OCI-LY1 (cell line): ENCODE results near the gene ME3.
"Not testable (repeated sequence)": the region's sequence is repeated elsewhere in the genome, so short reads cannot be mapped to it uniquely, and the experiment has no call there.

Experiments used
- H2AFZ ChIP-seq: fragments of 200-600 bp; sonication (generic), shearing (Covaris generic); 2 replicates; pipeline ENCODE4 v1.6.0; 2014; ENCODE audit warnings: antibody characterized with exemption, mild to moderate bottlenecking, low read length
- H3F3A ChIP-seq: fragments of 200-600 bp; sonication (generic), shearing (Covaris generic); 2 replicates; pipeline ENCODE4 v1.6.0; 2014; ENCODE audit warnings: mild to moderate bottlenecking, antibody characterized with exemption, low read length, moderate library complexity; ENCODE audit not compliant: insufficient read depth
- H3K27ac ChIP-seq: fragments of 200-600 bp; sonication (generic); 2 replicates; pipeline ENCODE4 v1.5.1; 2014; ENCODE audit warnings: low read length, mixed run types, mild to moderate bottlenecking, low read depth; ENCODE audit not compliant: poor library complexity, severe bottlenecking
- H3K27me3 ChIP-seq: fragments of 200-600 bp; sonication (generic); 2 replicates; pipeline ENCODE4 v1.6.0; 2014; ENCODE audit warnings: antibody characterized with exemption, mild to moderate bottlenecking, low read length, moderate library complexity; ENCODE audit not compliant: insufficient read depth
- H3K36me3 ChIP-seq: fragments of 200-600 bp; sonication (generic); 2 replicates; pipeline ENCODE4 v1.6.1; 2014; ENCODE audit warnings: mild to moderate bottlenecking, antibody characterized with exemption, low read length, moderate library complexity, mixed read lengths; ENCODE audit not compliant: insufficient read depth
- H3K4me1 ChIP-seq: fragments of 200-600 bp; sonication (generic); 2 replicates; pipeline ENCODE4 v1.5.1; 2014; ENCODE audit warnings: mild to moderate bottlenecking, low read length, moderate library complexity; ENCODE audit not compliant: insufficient read depth, severe bottlenecking
- H3K4me2 ChIP-seq: fragments of 200-600 bp; sonication (generic), shearing (Covaris generic); 2 replicates; pipeline ENCODE4 v1.6.1; 2014; ENCODE audit warnings: low read length
- H3K4me3 ChIP-seq: fragments of 200-600 bp; sonication (generic); 2 replicates; pipeline ENCODE4 v1.5.1; 2014; ENCODE audit warnings: low read length, low read depth, mild to moderate bottlenecking, mixed read lengths; ENCODE audit not compliant: poor library complexity, severe bottlenecking
- H3K79me2 ChIP-seq: fragments of 200-600 bp; shearing (Covaris generic); 2 replicates; pipeline ENCODE4 v1.6.1; 2016; ENCODE audit warnings: mixed run types, low read length, mixed read lengths; ENCODE audit not compliant: insufficient read depth
- H3K9ac ChIP-seq: fragments of 200-600 bp; sonication (generic), shearing (Covaris generic); 2 replicates; pipeline ENCODE4 v1.6.1; 2014; ENCODE audit warnings: mild to moderate bottlenecking, low read length, mixed read lengths
- H3K9me2 ChIP-seq: fragments of 200-600 bp; sonication (generic), shearing (Covaris generic); 2 replicates; pipeline ENCODE4 v1.6.1; 2014; ENCODE audit warnings: low read depth, mild to moderate bottlenecking, low read length, mixed read lengths
- H3K9me3 ChIP-seq: fragments of 200-600 bp; shearing (Covaris generic); 2 replicates; pipeline ENCODE4 v1.6.1; 2014; ENCODE audit warnings: low read length, mixed read lengths
- H4K20me1 ChIP-seq: fragments of 200-600 bp; sonication (generic), shearing (Covaris generic); 2 replicates; pipeline ENCODE4 v1.6.0; 2016; ENCODE audit warnings: mild to moderate bottlenecking, low read length; ENCODE audit not compliant: insufficient read depth
- EZH2 ChIP-seq: fragments of 200-600 bp; sonication (generic), shearing (Covaris generic); IDR thresholded peaks from 2 replicates; pipeline ENCODE4 v1.8.0; 2017; ENCODE audit warnings: borderline replicate concordance, mixed run types, mild to moderate bottlenecking, antibody characterized with exemption, low read length, moderate library complexity, mixed read lengths
- TF ChIP-seq, protein P1 (sequence below): fragments of 200-600 bp; sonication (generic), shearing (Covaris generic); IDR thresholded peaks from 2 replicates; pipeline ENCODE4 v1.5.1; 2017; ENCODE audit warnings: mild to moderate bottlenecking, antibody characterized with exemption, low read length, moderate library complexity, mixed read lengths

The ME3 gene

DNA sequence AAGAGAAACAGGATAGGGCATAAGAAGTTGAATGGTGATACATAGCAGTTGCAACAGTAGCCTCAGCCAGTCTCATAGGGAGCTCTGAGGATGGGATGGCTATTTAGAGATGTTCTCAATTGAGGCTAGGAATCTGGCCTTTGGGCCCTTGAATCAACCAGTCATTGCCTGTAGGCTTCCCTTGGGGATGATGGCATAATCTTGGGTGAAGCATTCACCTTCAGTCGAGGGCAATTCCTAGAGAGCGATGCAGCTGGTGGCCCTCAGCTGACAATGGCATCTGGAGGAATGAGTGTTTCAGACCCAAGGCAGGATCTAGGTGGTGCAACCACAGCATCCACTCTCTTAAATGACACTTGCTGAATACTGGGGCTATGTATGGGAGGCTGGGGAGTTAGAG lies 236.7 kb downstream of the ME3 start:
- H3K9me3 ChIP-seq: no peaks in the 10 kb centered on the region
- H3K79me2 ChIP-seq: no peaks in the 10 kb centered on the region
- no peak overlapping the region for H3K9ac ChIP-seq
- no peak overlapping the region for H3K27ac ChIP-seq
- H3F3A ChIP-seq: no peaks in the 10 kb centered on the region
- H3K36me3 ChIP-seq: no peaks in the 10 kb centered on the region
- H3K9me2 ChIP-seq: no peaks in the 10 kb centered on the region
- no peak overlapping the region for H2AFZ ChIP-seq
- no peaks in the 10 kb centered on the region for H4K20me1 ChIP-seq
- no peaks in the 10 kb centered on the region for H3K27me3 ChIP-seq
- H3K4me1 ChIP-seq: no peaks in the 10 kb centered on the region
- TF ChIP-seq, protein P1, sequence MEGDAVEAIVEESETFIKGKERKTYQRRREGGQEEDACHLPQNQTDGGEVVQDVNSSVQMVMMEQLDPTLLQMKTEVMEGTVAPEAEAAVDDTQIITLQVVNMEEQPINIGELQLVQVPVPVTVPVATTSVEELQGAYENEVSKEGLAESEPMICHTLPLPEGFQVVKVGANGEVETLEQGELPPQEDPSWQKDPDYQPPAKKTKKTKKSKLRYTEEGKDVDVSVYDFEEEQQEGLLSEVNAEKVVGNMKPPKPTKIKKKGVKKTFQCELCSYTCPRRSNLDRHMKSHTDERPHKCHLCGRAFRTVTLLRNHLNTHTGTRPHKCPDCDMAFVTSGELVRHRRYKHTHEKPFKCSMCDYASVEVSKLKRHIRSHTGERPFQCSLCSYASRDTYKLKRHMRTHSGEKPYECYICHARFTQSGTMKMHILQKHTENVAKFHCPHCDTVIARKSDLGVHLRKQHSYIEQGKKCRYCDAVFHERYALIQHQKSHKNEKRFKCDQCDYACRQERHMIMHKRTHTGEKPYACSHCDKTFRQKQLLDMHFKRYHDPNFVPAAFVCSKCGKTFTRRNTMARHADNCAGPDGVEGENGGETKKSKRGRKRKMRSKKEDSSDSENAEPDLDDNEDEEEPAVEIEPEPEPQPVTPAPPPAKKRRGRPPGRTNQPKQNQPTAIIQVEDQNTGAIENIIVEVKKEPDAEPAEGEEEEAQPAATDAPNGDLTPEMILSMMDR: no peak
- TF ChIP-seq EZH2: no peak
- H3K4me3 ChIP-seq: no peak overlapping the region
- no peak overlapping the region for H3K4me2 ChIP-seq

DNA sequence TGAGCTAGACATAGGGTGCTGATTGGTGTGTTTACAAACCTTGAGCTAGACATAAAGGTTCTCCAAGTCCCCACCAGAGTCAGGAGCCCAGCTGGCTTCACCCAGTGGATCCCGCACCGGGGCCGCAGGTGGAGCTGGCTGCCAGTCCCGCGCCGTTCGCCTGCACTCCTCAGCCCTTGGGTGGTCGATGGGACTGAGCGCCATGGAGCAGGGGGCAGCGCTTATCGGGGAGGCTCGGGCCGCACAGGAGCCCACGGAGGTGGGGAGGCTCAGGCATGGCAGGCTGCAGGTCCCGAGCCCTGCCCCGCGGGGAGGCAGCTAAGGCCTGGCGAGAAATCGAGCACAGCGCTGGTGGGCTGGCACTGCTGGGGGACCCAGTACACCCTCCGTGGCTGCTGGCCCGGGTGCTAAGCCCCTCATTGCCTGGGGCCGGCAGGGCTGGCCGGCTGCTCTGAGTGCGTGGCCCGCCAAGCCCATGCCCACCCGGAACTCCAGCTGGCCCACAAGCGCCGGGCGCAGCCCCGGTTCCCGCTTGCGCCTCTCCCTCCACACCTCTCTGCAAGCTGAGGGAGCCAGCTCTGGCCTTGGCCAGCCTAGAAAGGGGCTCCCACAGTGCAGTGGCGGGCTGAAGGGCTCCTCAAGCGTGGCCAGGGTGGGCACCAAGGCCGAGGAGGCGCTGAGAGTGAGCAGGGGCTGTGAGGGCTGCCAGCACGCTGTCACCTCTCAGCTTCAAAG lies 238.9 kb downstream of the ME3 start:
- H3K27ac ChIP-seq, H3K9me2 ChIP-seq, H3K4me3 ChIP-seq, H3K4me2 ChIP-seq, H2AFZ ChIP-seq, H3K27me3 ChIP-seq, H3K36me3 ChIP-seq, H3K79me2 ChIP-seq, H3K9me3 ChIP-seq, H3K9ac ChIP-seq, H3F3A ChIP-seq, H3K4me1 ChIP-seq, H4K20me1 ChIP-seq: not testable (repeated sequence)

DNA sequence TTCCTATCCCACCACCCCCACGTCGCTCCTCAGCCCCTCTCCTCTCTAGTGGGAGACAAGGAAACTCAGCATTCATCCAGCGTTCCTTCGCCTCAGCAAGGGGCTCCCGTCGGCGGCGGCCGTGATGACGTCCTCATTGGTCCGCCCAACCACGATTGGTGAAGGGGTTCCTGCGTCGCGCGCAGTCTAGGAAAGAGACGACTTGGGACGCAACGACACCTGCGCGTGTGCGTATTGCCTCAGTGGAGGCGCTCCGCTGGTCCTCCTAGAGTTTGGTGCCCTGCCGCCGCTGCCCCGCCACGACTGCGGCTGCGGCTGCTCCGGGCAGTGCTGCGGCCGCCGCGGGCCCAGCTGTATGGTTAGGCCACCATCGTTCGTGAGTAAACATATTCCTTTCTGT lies 241.2 kb downstream of the ME3 start:
- no peaks in the 10 kb centered on the region for H3K27me3 ChIP-seq
- no peak overlapping the region for H3K27ac ChIP-seq
- H3K36me3 ChIP-seq: no peaks in the 10 kb centered on the region
- H3K79me2 ChIP-seq: no peaks in the 10 kb centered on the region
- H2AFZ ChIP-seq: no peak overlapping the region
- H4K20me1 ChIP-seq: no peaks in the 10 kb centered on the region
- no peaks in the 10 kb centered on the region for H3K9me2 ChIP-seq
- no peak for TF ChIP-seq EZH2
- TF ChIP-seq, protein P1: no peak
- H3F3A ChIP-seq: no peaks in the 10 kb centered on the region
- no peaks in the 10 kb centered on the region for H3K9me3 ChIP-seq
- H3K4me2 ChIP-seq: no peak overlapping the region
- H3K9ac ChIP-seq: no peak overlapping the region
- no peak overlapping the region for H3K4me3 ChIP-seq
- no peaks in the 10 kb centered on the region for H3K4me1 ChIP-seq

DNA sequence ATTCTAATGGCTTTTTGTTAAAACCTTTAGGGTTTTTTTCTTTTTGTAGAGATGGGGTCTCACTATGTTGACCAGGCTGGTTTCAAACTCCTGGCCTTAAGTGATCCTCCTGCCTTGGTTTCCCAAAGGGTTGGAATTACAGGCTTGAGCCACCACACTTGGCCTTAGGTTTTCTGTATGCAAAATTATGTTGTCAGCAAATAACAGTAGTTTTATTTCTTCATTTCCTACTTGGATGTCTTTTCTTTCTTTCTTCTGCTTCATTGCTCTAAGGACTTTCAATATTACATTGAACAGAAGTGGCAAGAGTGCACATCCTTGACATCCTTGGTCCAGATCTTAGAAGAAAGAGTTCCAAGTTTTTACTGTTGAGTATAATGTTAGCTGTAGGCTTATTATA lies 245.0 kb downstream of the ME3 start:
- H3K4me1 ChIP-seq: no peaks in the 10 kb centered on the region
- H3K9ac ChIP-seq: no peak overlapping the region
- no peaks in the 10 kb centered on the region for H3K9me2 ChIP-seq
- no peaks in the 10 kb centered on the region for H3F3A ChIP-seq
- no peaks in the 10 kb centered on the region for H3K36me3 ChIP-seq
- H3K4me3 ChIP-seq: no peak overlapping the region
- H3K9me3 ChIP-seq: no peaks in the 10 kb centered on the region
- TF ChIP-seq EZH2: no peak
- TF ChIP-seq, protein P1: no peak
- H2AFZ ChIP-seq: no peak overlapping the region
- no peak overlapping the region for H3K4me2 ChIP-seq
- H3K79me2 ChIP-seq: no peaks in the 10 kb centered on the region
- no peak overlapping the region for H3K27ac ChIP-seq
- H3K27me3 ChIP-seq: no peaks in the 10 kb centered on the region
- no peaks in the 10 kb centered on the region for H4K20me1 ChIP-seq

DNA sequence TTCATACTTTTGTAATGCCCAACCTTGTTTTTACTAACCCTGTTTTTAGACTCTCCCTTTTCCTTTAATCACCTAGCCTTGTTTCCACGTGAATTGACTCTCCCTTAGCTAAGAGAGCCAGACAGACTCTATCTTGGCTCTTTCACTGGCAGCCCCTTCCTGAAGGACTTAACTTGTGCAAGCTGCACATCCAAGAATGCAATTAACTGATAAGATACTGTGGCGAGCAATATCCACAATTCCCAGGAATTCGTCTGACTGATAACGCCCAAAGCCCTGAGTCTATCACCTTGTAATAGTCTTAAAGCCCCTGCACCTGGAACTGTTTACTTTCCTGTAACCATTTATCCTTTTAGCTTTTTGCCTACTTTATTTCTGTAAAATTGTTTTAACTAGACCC lies 248.9 kb downstream of the ME3 start:
- not testable (repeated sequence) for H3K4me1 ChIP-seq, H3F3A ChIP-seq, H3K4me3 ChIP-seq, H3K27me3 ChIP-seq, H3K9ac ChIP-seq, H4K20me1 ChIP-seq, H3K36me3 ChIP-seq, H3K27ac ChIP-seq, H3K9me2 ChIP-seq, H3K9me3 ChIP-seq, H2AFZ ChIP-seq, H3K79me2 ChIP-seq, H3K4me2 ChIP-seq
